ENCODE measurements around the gene CASQ1. TPM values are rescaled to one million over a fixed set of nuclear protein-coding genes. Genes with fewer than 3 reads are reported as not detected.

The CASQ1 gene
- total RNA-seq, 1 donor from 2014 or later: not detected

DNA sequence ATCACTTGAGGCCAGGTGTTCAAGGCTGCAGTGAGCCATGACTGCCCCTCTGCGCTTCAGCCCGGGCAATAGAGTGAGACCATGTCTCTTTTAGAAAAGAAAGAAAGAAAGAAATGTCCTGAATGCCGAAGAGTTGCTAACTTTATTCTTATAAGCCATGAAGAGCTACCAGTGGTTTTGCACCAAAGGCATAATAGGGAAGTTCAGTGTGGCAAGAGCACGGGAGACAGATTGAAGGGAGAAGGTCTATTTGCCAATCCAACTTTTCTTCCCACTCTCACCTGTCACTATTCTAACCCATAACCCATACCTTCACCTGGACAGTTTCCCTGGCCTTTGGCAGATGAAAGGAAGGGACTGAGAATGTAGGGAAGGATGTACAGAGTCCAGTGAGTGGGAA lies 10.4 kb downstream of the CASQ1 start:
- DNase-seq (ENCODE audit: extremely low read depth, low read depth, low spot score): no peak

GRCh38 chr1:160204526-160205241 lies 14.3 kb downstream of the CASQ1 start:
- no peak for DNase-seq (ENCODE audit: extremely low read depth, low read depth, low spot score)

GRCh38 chr1:160205242-160206035 lies 15.1 kb downstream of the CASQ1 start, which contains the start of gene PEA15:
Gene PEA15 (plus strand): TSS chr1:160205384. CDS start chr1:160211545, 6,161 bp downstream.
- no peak for DNase-seq (ENCODE audit: extremely low read depth, low read depth, low spot score)

GRCh38 chr1:160206036-160206389 lies 15.6 kb downstream of the CASQ1 start:
- DNase-seq (ENCODE audit: extremely low read depth, low read depth, low spot score): no peak

GRCh38 chr1:160206421-160207117 lies 16.2 kb downstream of the CASQ1 start:
- no peak for DNase-seq (ENCODE audit: extremely low read depth, low read depth, low spot score)

GRCh38 chr1:160207118-160207650 lies 16.8 kb downstream of the CASQ1 start:
- no peak for DNase-seq (ENCODE audit: extremely low read depth, low read depth, low spot score)

DNA sequence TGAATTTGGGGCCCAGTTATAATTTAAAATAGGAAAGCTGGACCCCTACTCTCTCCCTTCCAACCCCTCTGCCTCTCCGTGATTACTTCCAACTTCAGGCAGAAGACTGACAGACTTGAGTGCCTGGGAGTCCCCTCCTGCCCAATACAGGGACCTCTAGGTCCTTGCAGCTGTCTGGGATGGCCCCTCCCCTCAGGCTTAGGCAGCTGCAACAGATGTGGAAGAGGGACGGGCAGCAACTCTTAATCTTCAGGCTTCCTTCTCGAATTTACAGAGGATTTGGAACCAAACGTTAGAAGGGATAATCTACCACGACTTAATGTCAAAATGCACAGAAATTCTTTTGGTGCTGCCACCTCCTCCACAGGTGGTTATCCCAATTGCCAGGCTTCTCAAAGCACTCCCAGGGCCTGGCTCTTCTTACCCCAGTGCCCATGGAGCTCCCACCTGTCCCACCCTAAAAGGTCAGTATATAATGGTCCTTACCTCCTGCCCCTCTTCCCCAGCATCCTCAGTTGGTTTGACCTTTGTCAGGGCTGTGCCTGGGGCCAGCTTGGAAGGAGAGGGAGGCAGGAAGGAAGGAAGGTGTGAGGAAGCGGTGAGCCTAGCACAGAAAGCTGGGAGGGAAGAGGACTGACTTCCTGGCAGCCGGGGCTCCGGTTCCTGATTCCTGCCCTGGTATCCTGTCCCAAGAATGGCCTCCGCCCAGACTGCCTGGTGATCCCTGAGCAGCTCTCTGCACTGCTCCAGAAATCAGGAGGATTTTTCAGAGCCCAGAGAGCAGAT lies 17.6 kb downstream of the CASQ1 start:
- no peak for DNase-seq (ENCODE audit: extremely low read depth, low read depth, low spot score)

GRCh38 chr1:160208557-160209320 lies 18.4 kb downstream of the CASQ1 start:
- DNase-seq (ENCODE audit: extremely low read depth, low read depth, low spot score): no peak

DNA sequence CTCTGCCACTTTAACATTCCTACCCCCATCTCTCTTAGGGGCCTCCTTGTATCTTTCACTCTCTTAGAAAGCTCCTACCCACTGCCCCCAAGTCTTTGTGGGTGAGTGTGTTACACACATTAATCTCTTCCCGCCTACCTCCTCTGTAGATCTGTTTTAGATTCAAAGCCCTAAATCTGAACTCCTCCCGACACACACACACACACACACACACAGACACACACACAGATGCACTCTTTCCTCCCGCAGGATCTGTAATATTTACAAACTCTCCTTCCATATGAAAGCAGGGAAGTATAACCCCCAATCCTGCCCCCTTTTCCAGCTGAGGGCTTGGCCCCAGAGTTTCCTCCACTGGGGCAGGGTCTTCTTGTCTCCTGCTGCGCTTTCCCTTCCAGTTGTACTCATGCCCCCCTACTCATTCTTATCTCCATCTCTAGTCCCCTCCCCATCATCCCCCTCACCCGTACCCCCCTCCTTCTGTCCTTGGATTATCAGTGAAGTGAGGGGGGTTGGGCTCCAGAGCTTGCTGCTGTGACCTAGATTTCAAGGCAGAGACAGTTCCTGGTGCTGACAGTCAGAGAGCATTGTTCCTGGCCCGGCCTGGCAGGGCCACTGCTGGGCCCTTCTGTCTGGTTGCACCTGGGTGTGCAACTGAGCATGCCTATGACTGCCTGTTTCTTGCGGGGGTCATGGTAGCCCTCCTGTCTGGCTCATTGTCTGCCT lies 19.1 kb downstream of the CASQ1 start:
- no peak for DNase-seq (ENCODE audit: extremely low read depth, low read depth, low spot score)

GRCh38 chr1:160210561-160210960 lies 20.2 kb downstream of the CASQ1 start:
- DNase-seq (ENCODE audit: extremely low read depth, low read depth, low spot score): no peak

GRCh38 chr1:160211046-160211790 lies 20.8 kb downstream of the CASQ1 start:
- DNase-seq (ENCODE audit: extremely low read depth, low read depth, low spot score): no peak

DNA sequence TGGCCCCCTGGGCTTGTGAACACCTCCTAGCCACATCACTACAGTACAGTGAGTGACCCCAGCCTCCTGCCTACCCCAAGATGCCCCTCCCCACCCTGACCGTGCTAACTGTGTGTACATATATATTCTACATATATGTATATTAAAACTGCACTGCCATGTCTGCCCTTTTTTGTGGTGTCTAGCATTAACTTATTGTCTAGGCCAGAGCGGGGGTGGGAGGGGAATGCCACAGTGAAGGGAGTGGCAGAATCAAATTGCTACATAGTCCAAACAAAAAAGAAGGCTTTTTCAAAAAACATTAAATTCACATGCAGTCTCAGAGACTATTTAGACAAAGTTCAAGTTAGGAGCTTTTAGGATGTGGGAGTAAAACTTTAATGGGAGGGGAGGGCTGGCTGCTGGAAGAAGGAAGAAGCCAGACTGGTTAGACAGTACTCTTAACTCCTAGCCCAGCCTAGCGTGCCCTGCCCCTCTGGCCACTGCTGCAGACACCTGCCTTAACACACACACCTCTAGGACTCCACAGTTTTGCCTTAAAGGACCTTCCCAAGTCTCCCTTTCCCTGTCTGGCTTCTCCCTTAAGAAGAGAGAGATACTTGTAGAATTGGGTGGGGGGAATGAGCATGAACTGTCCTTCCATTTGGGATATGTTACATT lies 24.2 kb downstream of the CASQ1 start:
- no peak for DNase-seq (ENCODE audit: extremely low read depth, low read depth, low spot score)

DNA sequence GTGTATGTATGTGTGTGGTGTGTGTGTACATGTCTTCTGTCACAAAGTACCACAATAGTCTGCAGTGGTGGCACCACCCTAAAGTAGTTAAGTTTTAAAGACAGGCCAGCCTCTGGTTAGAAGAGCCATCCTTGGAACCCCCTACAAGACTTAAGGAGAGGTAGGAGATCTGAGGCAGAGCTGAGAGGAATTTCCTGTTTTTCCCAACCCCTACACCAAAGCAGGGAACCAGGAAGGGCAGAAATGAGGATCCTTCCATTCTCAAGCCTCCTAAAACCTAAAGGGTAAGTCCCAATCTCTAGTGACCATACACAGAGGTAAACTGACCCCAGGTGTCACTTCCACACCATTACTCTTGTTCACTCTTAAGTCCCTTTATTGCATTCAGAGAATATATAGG lies 25.9 kb downstream of the CASQ1 start:
- no peak for DNase-seq (ENCODE audit: extremely low read depth, low read depth, low spot score)

DNA sequence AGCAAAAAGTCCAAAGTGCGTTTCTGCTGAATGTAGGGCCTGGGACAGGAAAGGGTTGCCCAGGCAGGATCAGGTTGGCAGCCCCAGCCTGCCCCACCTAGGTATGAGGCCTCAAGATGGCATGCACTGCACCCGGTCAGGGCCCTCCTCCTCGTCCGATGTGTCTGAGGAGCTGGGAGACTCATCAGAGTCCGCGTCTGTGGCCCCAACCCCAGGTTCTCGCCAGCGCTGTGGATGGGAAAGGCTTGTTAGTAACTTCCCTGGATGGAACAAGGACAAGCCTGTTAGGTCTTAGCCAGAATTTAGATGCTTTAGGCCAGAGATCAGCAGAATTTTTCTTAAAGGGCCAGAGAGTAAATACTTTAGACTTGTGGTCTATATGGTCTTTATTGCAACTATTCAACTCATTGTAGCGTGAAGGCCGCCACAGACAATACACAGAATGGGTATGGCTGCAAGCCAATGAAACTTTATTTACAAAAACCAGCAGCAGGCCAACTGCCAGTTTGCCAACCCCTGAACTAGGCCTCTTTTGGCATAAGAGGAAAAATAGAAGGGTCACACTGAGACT lies 27.2 kb downstream of the CASQ1 start:
- DNase-seq (ENCODE audit: extremely low read depth, low read depth, low spot score): no peak

- no peak for DNase-seq (ENCODE audit: extremely low read depth, low read depth, low spot score)
These were observed 28.9 kb downstream of the CASQ1 start for GRCh38 chr1:160219062-160219929.

- DNase-seq (ENCODE audit: extremely low read depth, low read depth, low spot score): no peak
These were observed 29.9 kb downstream of the CASQ1 start for GRCh38 chr1:160220301-160220700.

- no peak for DNase-seq (ENCODE audit: extremely low read depth, low read depth, low spot score)
These were observed 30.7 kb downstream of the CASQ1 start for GRCh38 chr1:160221089-160221488.

Data from glomerular endothelial cell (primary cell).